ENCODE results near the gene PSMD7.

The PSMD7 gene

DNA sequence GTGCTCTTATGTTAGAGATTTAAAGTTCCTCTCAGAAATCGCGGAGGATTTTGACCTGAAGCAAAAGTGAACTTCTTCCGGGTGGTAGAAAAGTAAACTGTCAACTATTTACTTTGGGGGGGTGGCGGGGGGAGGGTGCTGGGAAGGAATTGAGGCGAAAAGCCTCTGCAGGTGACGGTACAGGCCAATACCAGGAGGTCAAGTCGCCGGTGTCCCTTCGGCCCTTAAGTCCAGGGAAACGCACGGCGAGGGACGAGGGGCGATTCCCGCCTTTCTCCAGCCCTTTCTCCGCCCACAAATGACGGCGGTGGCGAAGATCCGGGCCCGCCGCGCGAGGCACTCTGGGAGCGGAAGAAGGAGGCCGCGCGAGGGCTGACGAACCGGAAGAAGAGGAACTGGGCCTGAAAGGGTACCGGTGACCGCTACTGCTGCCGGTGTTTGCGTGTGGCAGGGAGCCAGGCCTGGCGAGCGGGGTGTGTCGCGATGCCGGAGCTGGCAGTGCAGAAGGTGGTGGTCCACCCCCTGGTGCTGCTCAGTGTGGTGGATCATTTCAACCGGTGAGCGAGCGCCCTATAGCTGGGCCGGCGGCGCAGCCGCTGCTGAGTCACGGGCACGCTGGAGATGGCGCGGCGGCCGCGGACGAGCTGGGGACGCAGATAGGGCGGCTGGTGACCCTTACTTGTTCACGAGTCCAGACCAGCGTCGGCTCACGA, at the start of gene PSMD7:
PSMD7 (plus strand) TSS at position 383 of the 713 bp plus-strand sequence; CDS start at position 484, 101 bp downstream.
- Histone ChIP-seq H3K27me3 (ENCODE audit: control insufficient read depth, insufficient read depth, low read length) (no peaks in the 10 kb centered on the region), H3K36me3 (ENCODE audit: control insufficient read depth, insufficient read depth, low read length) (peaks cover 5% of the 10 kb centered on the region; the same call in 1 of the 2 replicates), H3K4me1 (ENCODE audit: control insufficient read depth, insufficient read depth, low read length) (no peaks in the 10 kb centered on the region), H3K4me3 (ENCODE audit: low read length) (peak within 1 kb of the TSS; percentile 86), H3K9me3 (ENCODE audit: control insufficient read depth, insufficient read depth, low read length) (no peaks in the 10 kb centered on the region; the same call in 1 of the 2 replicates), H3K27ac (ENCODE audit: low read length) (no peak within 1 kb of the TSS)
- DNase-seq (ENCODE audit: low read depth, low spot score), result peak; percentile 82
- WGBS (ENCODE audit: insufficient coverage, insufficient read length), result no CpG with 5 or more reads among the region's 60 CpGs

DNA sequence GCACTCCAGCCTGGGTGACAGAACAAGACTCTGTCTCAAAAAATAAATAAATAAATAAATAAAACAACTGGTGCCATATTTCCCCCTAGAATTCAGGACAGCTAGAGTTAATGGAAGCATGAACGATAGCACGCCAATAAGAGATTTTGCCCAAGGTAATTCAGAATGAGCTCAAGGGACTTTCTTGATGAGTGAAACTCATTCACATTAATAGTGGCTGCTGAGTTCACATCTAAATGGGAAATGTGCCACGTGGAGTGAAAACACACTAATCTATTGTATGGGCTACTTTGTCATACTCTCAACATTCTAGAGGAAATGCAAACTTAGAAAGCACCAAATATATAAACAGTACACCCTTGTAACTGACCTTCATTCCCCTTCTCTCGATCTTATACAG, 47.4 kb upstream of the PSMD7 start:
- Histone ChIP-seq H3K27ac (ENCODE audit: low read length) (no peak overlapping the region), H3K4me3 (ENCODE audit: low read length) (no peak overlapping the region), H3K27me3 (ENCODE audit: control insufficient read depth, insufficient read depth, low read length) (no peaks in the 10 kb centered on the region), H3K9me3 (ENCODE audit: control insufficient read depth, insufficient read depth, low read length) (no peaks in the 10 kb centered on the region), H3K36me3 (ENCODE audit: control insufficient read depth, insufficient read depth, low read length) (no peaks in the 10 kb centered on the region), H3K4me1 (ENCODE audit: control insufficient read depth, insufficient read depth, low read length) (no peaks in the 10 kb centered on the region)
- WGBS (ENCODE audit: insufficient coverage, insufficient read length), result no CpG with 5 or more reads among the region's 4 CpGs
- no peak for DNase-seq (ENCODE audit: low read depth, low spot score)

DNA sequence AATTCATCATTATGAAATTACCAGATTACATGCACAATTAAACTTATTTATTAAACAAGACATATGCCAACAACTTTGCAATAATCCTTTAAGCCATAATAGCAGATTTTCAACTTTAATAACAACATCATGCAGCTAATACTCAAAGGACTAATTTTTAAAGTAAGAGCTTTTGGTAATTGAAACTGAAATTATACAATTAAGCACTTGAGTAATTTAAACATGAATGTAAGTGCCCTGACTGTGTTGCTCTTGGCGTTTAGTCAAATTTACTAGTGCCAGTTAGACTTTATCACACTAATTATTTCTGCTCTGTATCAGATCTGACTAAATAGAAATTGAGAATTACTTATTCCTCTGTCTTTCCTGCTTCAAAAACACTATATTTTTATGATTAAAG, 46.8 kb upstream of the PSMD7 start:
- Histone ChIP-seq H3K4me3 (ENCODE audit: low read length) (no peak overlapping the region), H3K4me1 (ENCODE audit: control insufficient read depth, insufficient read depth, low read length) (no peaks in the 10 kb centered on the region), H3K36me3 (ENCODE audit: control insufficient read depth, insufficient read depth, low read length) (no peaks in the 10 kb centered on the region), H3K27ac (ENCODE audit: low read length) (no peak overlapping the region), H3K27me3 (ENCODE audit: control insufficient read depth, insufficient read depth, low read length) (no peaks in the 10 kb centered on the region), H3K9me3 (ENCODE audit: control insufficient read depth, insufficient read depth, low read length) (no peaks in the 10 kb centered on the region)
- no CpG with 5 or more reads among the region's 1 CpG for WGBS (ENCODE audit: insufficient coverage, insufficient read length)
- no peak for DNase-seq (ENCODE audit: low read depth, low spot score)

DNA sequence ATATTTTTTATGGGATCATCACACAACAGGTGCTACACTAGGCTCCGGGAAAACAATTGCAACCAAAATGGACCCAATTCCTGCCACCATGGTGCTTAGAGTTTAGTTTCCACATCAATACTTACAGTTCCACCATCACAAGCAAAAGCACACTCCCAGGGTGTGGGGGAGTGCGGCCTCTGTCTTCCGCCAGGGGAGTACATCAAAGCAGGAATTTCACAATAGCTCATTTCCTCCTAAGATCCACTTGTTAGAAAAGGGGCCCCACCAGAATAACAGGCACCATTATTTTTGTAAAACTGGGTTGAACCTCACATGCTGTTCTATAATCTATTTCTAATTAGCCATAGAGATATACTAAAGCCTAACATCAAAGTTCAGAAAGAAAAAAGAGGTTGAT, 44.3 kb upstream of the PSMD7 start:
- no peak overlapping the region for H3K4me3 ChIP-seq (ENCODE audit: low read length)
- no CpG with 5 or more reads among the region's 3 CpGs for WGBS (ENCODE audit: insufficient coverage, insufficient read length)

DNA sequence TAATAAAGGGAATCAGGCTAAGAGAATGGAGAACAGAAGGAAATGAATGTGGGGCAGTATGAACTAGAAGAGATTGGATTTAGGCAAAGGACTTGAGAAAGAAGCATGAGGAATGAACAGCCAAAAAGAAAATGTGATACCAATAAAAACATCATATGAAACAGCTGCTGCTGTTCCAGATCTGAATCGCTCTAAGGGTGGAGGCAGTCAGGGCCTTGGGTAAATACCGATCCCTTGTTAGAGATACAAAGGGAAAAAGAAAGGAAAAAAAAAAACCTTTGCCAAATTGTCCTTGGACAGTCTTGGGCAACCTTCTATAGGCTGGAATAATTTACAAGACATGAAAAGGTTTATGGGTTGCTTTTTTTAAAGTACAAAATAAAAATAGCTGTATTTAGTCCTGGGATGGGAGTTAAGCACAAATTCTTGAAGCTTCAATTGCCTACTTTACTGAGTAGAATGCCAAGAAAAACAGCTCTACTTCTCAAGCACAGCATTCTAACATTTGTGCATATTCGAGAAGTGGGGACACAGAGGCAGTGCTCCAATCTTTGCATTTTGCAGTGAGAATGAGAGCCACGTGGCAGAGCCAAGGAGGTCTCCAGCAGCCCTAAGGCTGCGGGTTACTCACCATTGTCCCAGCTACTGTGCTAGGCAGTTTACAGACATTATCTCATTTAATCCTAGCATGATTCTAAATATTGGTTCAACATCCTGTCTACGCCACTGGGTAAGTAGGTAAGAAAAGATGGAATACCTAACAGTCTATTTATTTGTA, 43.3 kb upstream of the PSMD7 start:
- H3K27me3 ChIP-seq (ENCODE audit: control insufficient read depth, insufficient read depth, low read length), result no peaks in the 10 kb centered on the region
- H3K36me3 ChIP-seq (ENCODE audit: control insufficient read depth, insufficient read depth, low read length), result no peaks in the 10 kb centered on the region
- H3K27ac ChIP-seq (ENCODE audit: low read length), result no peak overlapping the region
- H3K4me1 ChIP-seq (ENCODE audit: control insufficient read depth, insufficient read depth, low read length), result no peaks in the 10 kb centered on the region
- no peaks in the 10 kb centered on the region for H3K9me3 ChIP-seq (ENCODE audit: control insufficient read depth, insufficient read depth, low read length)
- no CpG with 5 or more reads among the region's 6 CpGs for WGBS (ENCODE audit: insufficient coverage, insufficient read length)
- no peak for DNase-seq (ENCODE audit: low read depth, low spot score)
- H3K4me3 ChIP-seq (ENCODE audit: low read length), result no peak overlapping the region

More for the DNA sequence above, 44.3 kb upstream of the PSMD7 start:
- H3K4me1 ChIP-seq (ENCODE audit: control insufficient read depth, insufficient read depth, low read length), result no peaks in the 10 kb centered on the region
- H3K9me3 ChIP-seq (ENCODE audit: control insufficient read depth, insufficient read depth, low read length), result no peaks in the 10 kb centered on the region
- DNase-seq (ENCODE audit: low read depth, low spot score), result no peak
- H3K36me3 ChIP-seq (ENCODE audit: control insufficient read depth, insufficient read depth, low read length), result no peaks in the 10 kb centered on the region
- no peaks in the 10 kb centered on the region for H3K27me3 ChIP-seq (ENCODE audit: control insufficient read depth, insufficient read depth, low read length)
- H3K27ac ChIP-seq (ENCODE audit: low read length), result no peak overlapping the region

DNA sequence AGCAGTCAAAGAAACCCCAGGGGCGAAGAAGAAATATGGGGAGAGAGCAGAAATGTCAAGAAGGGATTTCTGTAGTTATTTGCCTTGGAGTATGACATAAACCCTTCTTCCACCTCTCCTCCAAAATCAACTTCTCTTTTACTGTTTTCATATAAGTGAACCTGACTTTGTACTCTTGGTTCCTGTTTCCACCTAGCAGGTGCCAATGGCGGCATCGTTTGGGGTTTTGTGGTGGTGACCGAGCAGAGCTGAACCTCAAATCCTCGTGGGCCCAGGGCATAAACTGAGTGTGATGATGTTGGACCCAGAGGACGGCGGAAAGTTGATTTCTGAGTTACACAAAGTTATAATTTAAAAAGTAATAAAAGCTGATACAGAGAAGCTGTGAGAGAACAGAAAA, 39.6 kb upstream of the PSMD7 start:
- WGBS (ENCODE audit: insufficient coverage, insufficient read length), result no CpG with 5 or more reads among the region's 7 CpGs
- Histone ChIP-seq H3K27ac (ENCODE audit: low read length) (no peak overlapping the region), H3K4me1 (ENCODE audit: control insufficient read depth, insufficient read depth, low read length) (no peaks in the 10 kb centered on the region), H3K9me3 (ENCODE audit: control insufficient read depth, insufficient read depth, low read length) (no peaks in the 10 kb centered on the region), H3K4me3 (ENCODE audit: low read length) (no peak overlapping the region), H3K27me3 (ENCODE audit: control insufficient read depth, insufficient read depth, low read length) (no peaks in the 10 kb centered on the region), H3K36me3 (ENCODE audit: control insufficient read depth, insufficient read depth, low read length) (no peaks in the 10 kb centered on the region)
- DNase-seq (ENCODE audit: low read depth, low spot score), result no peak

DNA sequence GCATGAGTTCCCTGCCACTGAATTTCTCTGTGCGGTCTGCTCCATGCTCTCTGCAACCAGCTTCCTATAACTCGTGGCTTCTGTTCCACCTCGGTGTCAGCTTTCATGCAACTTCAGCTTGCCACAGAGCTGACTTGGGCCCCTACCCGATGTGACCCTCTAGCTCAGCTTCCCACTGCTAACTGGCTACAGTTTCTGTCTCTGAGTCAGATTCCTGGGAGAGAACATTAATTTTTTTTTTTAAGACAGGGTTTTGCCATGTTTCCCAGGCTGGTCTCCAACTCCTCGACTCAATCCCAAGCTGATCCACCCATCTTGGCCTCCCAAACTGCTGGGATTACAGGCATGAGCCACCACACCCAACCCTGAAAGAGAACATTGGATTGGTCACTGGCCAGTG, 35.5 kb upstream of the PSMD7 start:
- no peak overlapping the region for H3K4me3 ChIP-seq (ENCODE audit: low read length)
- no peaks in the 10 kb centered on the region for H3K9me3 ChIP-seq (ENCODE audit: control insufficient read depth, insufficient read depth, low read length)
- peaks cover 1% of the 10 kb centered on the region; the same call in 1 of the 2 replicates for H3K4me1 ChIP-seq (ENCODE audit: control insufficient read depth, insufficient read depth, low read length)
- H3K27ac ChIP-seq (ENCODE audit: low read length), result no peak overlapping the region
- WGBS (ENCODE audit: insufficient coverage, insufficient read length), result no CpG with 5 or more reads among the region's 5 CpGs
- no peak for DNase-seq (ENCODE audit: low read depth, low spot score)
- no peaks in the 10 kb centered on the region for H3K36me3 ChIP-seq (ENCODE audit: control insufficient read depth, insufficient read depth, low read length)
- H3K27me3 ChIP-seq (ENCODE audit: control insufficient read depth, insufficient read depth, low read length), result no peaks in the 10 kb centered on the region

DNA sequence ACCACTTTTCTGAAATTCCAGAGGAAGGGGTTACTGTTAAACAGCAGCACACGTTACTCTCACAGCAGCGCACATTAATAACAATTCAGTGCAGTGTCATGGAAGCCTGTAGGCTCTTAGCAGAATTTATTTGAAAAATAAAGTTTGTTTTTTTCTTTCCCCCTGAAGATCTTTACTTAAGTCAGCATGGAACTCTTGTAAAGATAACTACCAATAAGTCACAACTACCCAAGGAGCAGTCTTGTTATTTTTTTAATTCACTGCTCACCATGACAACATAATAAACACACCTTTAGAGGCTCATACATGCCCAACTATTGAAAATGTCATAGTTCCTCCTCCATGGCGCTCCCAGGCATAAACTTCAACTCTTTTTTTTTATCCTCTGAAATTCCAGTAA, 31.8 kb upstream of the PSMD7 start:
- H3K27me3 ChIP-seq (ENCODE audit: control insufficient read depth, insufficient read depth, low read length), result 0 out of 2 replicates have a peak, but pooled peaks cover 2% of the 10 kb centered on the region
- WGBS (ENCODE audit: insufficient coverage, insufficient read length), result no CpG with 5 or more reads among the region's 3 CpGs
- DNase-seq (ENCODE audit: low read depth, low spot score), result no peak
- no peaks in the 10 kb centered on the region for H3K9me3 ChIP-seq (ENCODE audit: control insufficient read depth, insufficient read depth, low read length)
- H3K36me3 ChIP-seq (ENCODE audit: control insufficient read depth, insufficient read depth, low read length), result no peaks in the 10 kb centered on the region
- peaks cover 1% of the 10 kb centered on the region; the same call in 1 of the 2 replicates for H3K4me1 ChIP-seq (ENCODE audit: control insufficient read depth, insufficient read depth, low read length)
- H3K27ac ChIP-seq (ENCODE audit: low read length), result no peak overlapping the region
- H3K4me3 ChIP-seq (ENCODE audit: low read length), result no peak overlapping the region

DNA sequence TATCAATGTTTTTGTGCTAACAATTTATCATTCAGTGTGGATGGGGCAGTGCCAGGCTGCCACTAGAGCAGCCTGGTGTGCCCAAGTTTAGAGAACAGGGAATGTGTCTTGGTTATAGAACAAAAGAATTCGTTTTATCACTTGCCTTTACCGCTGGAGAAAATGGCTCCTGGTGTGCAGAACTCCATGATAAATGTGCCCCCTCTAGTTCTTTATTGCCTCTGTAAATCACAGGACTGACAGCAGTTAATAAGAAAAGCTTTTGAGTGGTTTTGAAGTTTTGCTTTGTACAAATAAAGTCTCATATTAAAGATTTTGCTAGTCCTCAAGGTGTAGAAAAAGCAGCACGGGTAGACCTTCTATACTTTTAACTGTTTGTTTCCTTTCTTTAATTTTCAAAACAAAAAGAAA, 28.2 kb upstream of the PSMD7 start:
- Histone ChIP-seq H3K27ac (ENCODE audit: low read length) (no peak overlapping the region), H3K4me3 (ENCODE audit: low read length) (no peak overlapping the region), H3K36me3 (ENCODE audit: control insufficient read depth, insufficient read depth, low read length) (no peaks in the 10 kb centered on the region), H3K4me1 (ENCODE audit: control insufficient read depth, insufficient read depth, low read length) (peaks cover 1% of the 10 kb centered on the region; the same call in 1 of the 2 replicates), H3K9me3 (ENCODE audit: control insufficient read depth, insufficient read depth, low read length) (no peaks in the 10 kb centered on the region), H3K27me3 (ENCODE audit: control insufficient read depth, insufficient read depth, low read length) (0 out of 2 replicates have a peak, but pooled peaks cover 2% of the 10 kb centered on the region)
- no CpG with 5 or more reads among the region's 3 CpGs for WGBS (ENCODE audit: insufficient coverage, insufficient read length)
- DNase-seq (ENCODE audit: low read depth, low spot score), result no peak

DNA sequence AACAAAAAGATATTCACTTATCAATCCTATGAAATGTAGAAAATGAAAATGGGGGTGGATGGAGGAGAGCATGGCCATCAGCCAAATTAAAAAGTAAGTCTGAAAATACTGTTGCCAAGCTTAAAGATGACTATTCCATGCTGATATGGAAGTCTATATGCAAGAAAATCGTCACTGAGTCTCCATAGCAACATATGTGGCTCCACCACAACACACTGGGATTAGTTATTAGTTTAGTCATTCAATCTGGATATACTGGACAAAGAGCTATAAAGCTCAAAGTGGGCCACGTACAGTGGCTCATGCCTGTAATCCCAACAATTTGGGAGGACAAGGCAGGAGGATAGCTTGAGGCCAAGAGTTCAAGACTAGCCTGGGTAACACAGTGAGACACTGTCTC, 24.7 kb upstream of the PSMD7 start:
- Histone ChIP-seq H3K36me3 (ENCODE audit: control insufficient read depth, insufficient read depth, low read length) (no peaks in the 10 kb centered on the region), H3K4me1 (ENCODE audit: control insufficient read depth, insufficient read depth, low read length) (no peaks in the 10 kb centered on the region), H3K27me3 (ENCODE audit: control insufficient read depth, insufficient read depth, low read length) (0 out of 2 replicates have a peak, but pooled peaks cover 2% of the 10 kb centered on the region), H3K4me3 (ENCODE audit: low read length) (no peak overlapping the region), H3K27ac (ENCODE audit: low read length) (no peak overlapping the region), H3K9me3 (ENCODE audit: control insufficient read depth, insufficient read depth, low read length) (no peaks in the 10 kb centered on the region)
- no peak for DNase-seq (ENCODE audit: low read depth, low spot score)
- WGBS (ENCODE audit: insufficient coverage, insufficient read length), result no CpG with 5 or more reads among the region's 2 CpGs
